Mucosa of rectum (tissue), 2 donors: ENCODE results near the gene ZNF441.
A peak's percentile ranks its signal among the peaks of the same experiment; 100 is the strongest.
"Not testable (repeated sequence)": the region's sequence is repeated elsewhere in the genome, so short reads cannot be mapped to it uniquely, and the experiment has no call there.

Experiments used
- H3K27ac ChIP-seq, 2 donors: one replicate each; pipeline ENCODE4 v1.7.0; 2013; ENCODE audit warnings: inconsistent platforms in 2 of 2, low read depth in 2 of 2, low read length in 2 of 2
- H3K27me3 ChIP-seq, 2 donors: one replicate each; pipeline ENCODE4 v1.7.0; 2013; ENCODE audit warnings: low read length in 2 of 2; ENCODE audit not compliant: control insufficient read depth in 2 of 2, insufficient read depth in 2 of 2
- H3K36me3 ChIP-seq, 2 donors: one replicate each; pipeline ENCODE4 v1.7.0; 2013; ENCODE audit warnings: low read length in 2 of 2; ENCODE audit not compliant: control insufficient read depth in 2 of 2, insufficient read depth in 2 of 2
- H3K4me1 ChIP-seq, 2 donors: one replicate each; pipeline ENCODE4 v1.7.0; 2013; ENCODE audit warnings: low read length in 2 of 2, mild to moderate bottlenecking in 1 of 2; ENCODE audit not compliant: control insufficient read depth in 2 of 2, insufficient read depth in 2 of 2
- H3K4me3 ChIP-seq, 2 donors: one replicate each; pipeline ENCODE4 v1.7.0; 2013; ENCODE audit warnings: low read length in 2 of 2
- H3K9ac ChIP-seq, 2 donors: one replicate each; pipeline ENCODE4 v1.7.0; 2013; ENCODE audit warnings: low read length in 2 of 2, low read depth in 1 of 2, mild to moderate bottlenecking in 1 of 2
- H3K9me3 ChIP-seq, 2 donors: one replicate each; pipeline ENCODE4 v1.7.0; 2013; ENCODE audit warnings: low read length in 2 of 2; ENCODE audit not compliant: control insufficient read depth in 2 of 2
- donor health status: healthy.
- donor health status: Normal muscosa, but diverticular disease.

ZNF441 gene

GRCh38 chr19:11771520-11771919 is 4.7 kb downstream of the ZNF441 start:
- H3K9ac ChIP-seq, H3K27ac ChIP-seq, H3K27me3 ChIP-seq, H3K4me3 ChIP-seq, H3K9me3 ChIP-seq, H3K36me3 ChIP-seq: not testable (repeated sequence)
- H3K4me1 ChIP-seq: peaks cover 8 to 12% of the 10 kb centered on the region in 2 donors

DNA sequence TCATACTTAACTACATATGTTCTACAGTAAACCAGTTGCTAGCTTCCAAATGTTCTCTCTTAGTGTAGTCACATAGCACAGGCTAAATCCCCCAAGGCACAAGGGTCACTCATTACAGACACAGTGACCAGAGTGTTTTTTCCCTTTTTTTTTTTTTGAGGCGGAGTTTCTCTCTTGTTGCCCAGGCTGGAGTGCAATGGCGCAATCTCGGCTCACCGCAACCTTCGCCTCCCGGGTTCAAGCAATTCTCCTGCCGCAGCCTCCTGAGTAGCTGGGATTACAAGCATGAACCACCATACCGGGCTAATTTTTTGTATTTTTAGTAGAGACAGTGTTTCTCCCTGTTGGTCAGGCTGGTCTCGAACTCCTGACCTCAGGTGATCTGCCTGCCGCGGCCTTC is 9.9 kb downstream of the ZNF441 start:
- H3K36me3 ChIP-seq: peaks cover 35 to 38% of the 10 kb centered on the region in 2 donors
- H3K9me3 ChIP-seq: peaks cover 21 to 32% of the 10 kb centered on the region in 2 donors
- H3K27me3 ChIP-seq, H3K27ac ChIP-seq, H3K9ac ChIP-seq, H3K4me3 ChIP-seq, H3K4me1 ChIP-seq: not testable (repeated sequence)

GRCh38 chr19:11780431-11781020 is 13.7 kb downstream of the ZNF441 start:
- Histone ChIP-seq H3K4me3 (no peak overlapping the region), H3K9me3 (peaks cover 36% of the 10 kb centered on the region in 2 donors), H3K36me3 (peaks cover 37 to 38% of the 10 kb centered on the region in 2 donors)

DNA sequence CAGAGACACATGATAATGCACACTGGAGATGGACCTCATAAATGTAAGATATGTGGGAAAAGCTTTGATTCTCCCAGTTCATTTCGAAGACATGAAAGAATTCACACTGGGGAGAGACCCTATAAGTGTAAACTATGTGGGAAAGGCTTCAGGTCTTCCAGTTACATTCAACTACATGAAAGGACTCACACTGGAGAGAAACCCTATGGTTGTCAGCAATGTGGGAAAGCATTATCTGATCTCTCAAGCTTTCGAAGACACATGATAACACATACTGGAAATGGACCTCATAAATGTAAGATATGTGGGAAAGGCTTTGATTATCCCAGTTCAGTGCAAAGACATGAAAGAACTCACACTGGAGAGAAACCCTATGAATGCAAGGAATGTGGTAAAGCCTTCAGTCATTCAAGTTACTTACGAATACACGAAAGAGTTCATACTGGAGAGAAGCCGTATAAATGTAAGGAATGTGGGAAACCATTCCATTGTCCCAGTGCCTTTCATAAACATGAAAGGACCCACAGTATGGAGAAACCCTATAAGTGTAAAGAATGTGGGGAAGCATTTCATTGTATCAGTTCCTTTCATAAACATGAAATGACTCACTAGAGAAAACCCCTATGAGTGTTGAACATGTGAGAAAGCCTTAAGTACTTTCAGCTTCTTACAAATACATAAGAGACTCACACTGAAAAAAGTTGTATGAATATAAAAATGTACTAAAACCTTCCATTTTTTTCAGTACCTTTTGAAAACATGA is 14.7 kb downstream of the ZNF441 start:
- peaks cover 35 to 36% of the 10 kb centered on the region in 2 donors for H3K9me3 ChIP-seq

More at GRCh38 chr19:11780431-11781020, 13.7 kb downstream of the ZNF441 start:
- H3K27me3 ChIP-seq: no peaks in the 10 kb centered on the region
- no peaks in the 10 kb centered on the region for H3K4me1 ChIP-seq
- no peak overlapping the region for H3K27ac ChIP-seq
- no peak overlapping the region for H3K9ac ChIP-seq

GRCh38 chr19:11783767-11784166 is 17.0 kb downstream of the ZNF441 start:
- no peak overlapping the region for H3K27ac ChIP-seq
- H3K27me3 ChIP-seq: no peaks in the 10 kb centered on the region
- H3K4me3 ChIP-seq: no peak overlapping the region
- no peaks in the 10 kb centered on the region for H3K4me1 ChIP-seq
- H3K9ac ChIP-seq: no peak overlapping the region
- peaks cover 31 to 36% of the 10 kb centered on the region in 2 donors for H3K9me3 ChIP-seq
- peaks cover 25% of the 10 kb centered on the region in 2 donors for H3K36me3 ChIP-seq

More for the DNA sequence above, 14.7 kb downstream of the ZNF441 start:
- H3K36me3 ChIP-seq: peaks cover 37 to 38% of the 10 kb centered on the region in 2 donors
- no peaks in the 10 kb centered on the region for H3K4me1 ChIP-seq
- no peak overlapping the region for H3K4me3 ChIP-seq
- no peak overlapping the region for H3K27ac ChIP-seq
- no peaks in the 10 kb centered on the region for H3K27me3 ChIP-seq
- no peak overlapping the region for H3K9ac ChIP-seq

GRCh38 chr19:11784356-11784755 is 17.6 kb downstream of the ZNF441 start:
- H3K9ac ChIP-seq: no peak overlapping the region

GRCh38 chr19:11787536-11787935 is 20.7 kb downstream of the ZNF441 start:
- Histone ChIP-seq H3K4me1 (no peaks in the 10 kb centered on the region), H3K27ac (no peak overlapping the region), H3K36me3 (no peaks in the 10 kb centered on the region), H3K9ac (no peak overlapping the region), H3K27me3 (no peaks in the 10 kb centered on the region), H3K9me3 (peaks cover 6 to 9% of the 10 kb centered on the region in 2 donors), H3K4me3 (no peak overlapping the region)

More at GRCh38 chr19:11784356-11784755, 17.6 kb downstream of the ZNF441 start:
- Histone ChIP-seq H3K27me3 (no peaks in the 10 kb centered on the region), H3K4me1 (no peaks in the 10 kb centered on the region), H3K36me3 (peaks cover 21 to 22% of the 10 kb centered on the region in 2 donors), H3K4me3 (no peak overlapping the region), H3K27ac (no peak overlapping the region), H3K9me3 (peaks cover 28 to 36% of the 10 kb centered on the region in 2 donors)

DNA sequence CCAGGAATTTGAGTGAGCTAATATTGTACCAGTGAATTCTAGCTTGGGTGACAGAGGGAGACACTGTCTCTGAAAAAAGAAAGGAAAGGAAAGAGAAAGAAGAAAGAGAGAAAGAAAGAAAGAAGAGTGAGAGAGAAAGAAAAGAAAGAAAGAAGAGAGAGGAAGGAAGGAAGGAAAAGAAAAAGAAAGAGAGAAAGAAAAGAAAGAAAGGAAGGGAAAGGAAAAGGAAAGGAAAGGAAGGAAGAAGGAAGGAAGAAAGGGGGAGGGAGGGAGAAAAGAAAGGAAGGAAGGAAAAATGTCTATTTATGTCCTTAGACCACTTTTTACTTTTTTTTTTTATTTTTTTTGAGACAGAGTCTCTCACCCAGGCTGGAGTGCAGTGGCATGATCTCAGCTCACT is 26.1 kb downstream of the ZNF441 start:
- H3K27ac ChIP-seq: no peak overlapping the region
- no peaks in the 10 kb centered on the region for H3K27me3 ChIP-seq
- no peak overlapping the region for H3K9ac ChIP-seq
- no peaks in the 10 kb centered on the region for H3K36me3 ChIP-seq
- no peaks in the 10 kb centered on the region for H3K9me3 ChIP-seq
- no peak overlapping the region for H3K4me3 ChIP-seq
- peaks cover 7 to 9% of the 10 kb centered on the region in 2 donors for H3K4me1 ChIP-seq

DNA sequence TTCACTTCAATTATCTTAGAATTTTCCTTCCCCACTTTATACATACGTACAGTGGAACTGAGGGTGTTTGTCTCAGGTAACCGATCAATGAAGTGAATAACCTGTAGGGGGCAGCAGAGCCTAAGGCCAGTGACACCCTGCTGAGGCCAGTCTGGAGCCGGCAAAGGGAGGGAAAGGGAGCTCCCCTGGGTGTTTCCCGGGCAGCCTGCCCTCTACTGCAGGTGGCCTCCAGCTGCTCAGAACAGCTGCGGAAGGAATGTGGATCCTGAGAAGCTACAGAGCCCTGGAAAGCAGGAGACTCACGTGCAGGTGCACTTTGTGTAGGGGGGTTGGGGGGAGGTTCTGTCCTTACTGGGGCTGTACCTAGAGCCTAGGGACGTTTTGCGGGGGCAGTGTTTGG is 30.7 kb downstream of the ZNF441 start:
- no peaks in the 10 kb centered on the region for H3K9me3 ChIP-seq
- H3K4me3 ChIP-seq: peak overlapping the region; percentile 78 to 88
- peaks cover 12 to 14% of the 10 kb centered on the region in 2 donors for H3K4me1 ChIP-seq
- no peaks in the 10 kb centered on the region for H3K36me3 ChIP-seq
- H3K9ac ChIP-seq: no peak overlapping the region
- peak overlapping the region in 1 of 2 donors; percentile 56 for H3K27ac ChIP-seq
- H3K27me3 ChIP-seq: no peaks in the 10 kb centered on the region
